T-cell (primary cell): ENCODE data around the gene PRDM16. TPM values are rescaled to one million over a fixed set of nuclear protein-coding genes. Genes with fewer than 3 reads are reported as not detected.

Source experiments
- ATAC-seq, 4 experiments: fragments of 200-7000 bp in 3 of 4; fragments of 150-1000 bp in 1 of 4; cut with Tn5 transposase; replicated peaks in 1 of 4; 1 replicate in 3 of 4; 2 replicates in 1 of 4; pipeline ENCODE4 v1.10.0; 2021; ENCODE audit warnings: moderate library complexity in 3 of 4, mild to moderate bottlenecking in 2 of 4, moderate number of reproducible peaks in 1 of 4
- CTCF ChIA-PET, 2 donors: fragments of 300-600 bp; sonication (Branson Sonifier 250); formaldehyde crosslinking; loops; one replicate each; lab custom pipeline; 2022; ENCODE audit warnings: antibody characterized with exemption in 2 of 2; lab: Charles Lee
- POLR2A ChIA-PET, 2 donors: fragments of 300-600 bp; sonication (Branson Sonifier 250); formaldehyde crosslinking; loops; one replicate each; lab custom pipeline; 2022; ENCODE audit warnings: antibody characterized with exemption in 2 of 2; lab: Charles Lee
- DNase-seq, 35 experiments: peaks; one replicate each; pipeline versions ENCODE4 v3.0.0 to v3.0.0-alpha.2; 2013 to 2023
- H3K27ac ChIP-seq: one replicate; pipeline ENCODE4 v1.5.1; 2013; ENCODE audit warnings: low read length
- H3K27me3 ChIP-seq, 2 experiments: replicated peaks in 1 of 2; 1 replicate in 1 of 2; 2 replicates in 1 of 2; pipeline versions ENCODE4 v1.6.1 to v1.7.0; 2013; ENCODE audit warnings: low read length in 1 of 2, mixed read lengths in 1 of 2; ENCODE audit not compliant: control insufficient read depth in 2 of 2, insufficient read depth in 2 of 2; ENCODE audit errors: extremely low read depth in 1 of 2
- H3K36me3 ChIP-seq, 2 donors: 1 replicate in 1 of 2; 2 replicates in 1 of 2; pipeline versions ENCODE4 v1.6.1 to v1.7.0; 2013; ENCODE audit warnings: low read length in 1 of 2; ENCODE audit not compliant: control insufficient read depth in 2 of 2, insufficient read depth in 1 of 2; ENCODE audit errors: extremely low read depth in 1 of 2
- H3K4me1 ChIP-seq, 2 experiments: 1 replicate in 1 of 2; 2 replicates in 1 of 2; pipeline versions ENCODE4 v1.6.1 to v1.7.0; 2013; ENCODE audit warnings: low read length in 2 of 2, mixed read lengths in 1 of 2; ENCODE audit not compliant: insufficient read depth in 2 of 2, control insufficient read depth in 1 of 2; ENCODE audit errors: extremely low read depth in 1 of 2
- H3K4me3 ChIP-seq, 2 donors: 1 replicate in 1 of 2; 2 replicates in 1 of 2; pipeline versions ENCODE4 v1.5.1 to v1.7.0; 2013; ENCODE audit warnings: mild to moderate bottlenecking in 2 of 2, low read length in 1 of 2, moderate library complexity in 1 of 2; ENCODE audit not compliant: control insufficient read depth in 1 of 2; ENCODE audit errors: extremely low read depth in 1 of 2
- H3K9me3 ChIP-seq: 2 replicates; pipeline ENCODE4 v1.7.0; 2013
- H3K27ac Mint-ChIP-seq, 2 donors: one replicate each; pipeline ENCODE4 v1.8.0; 2020 to 2021; ENCODE audit warnings: mild to moderate bottlenecking in 2 of 2, mixed read lengths in 2 of 2
- H3K27me3 Mint-ChIP-seq, 2 donors: one replicate each; pipeline ENCODE4 v1.8.0; 2021 to 2022; ENCODE audit warnings: mixed read lengths in 2 of 2
- H3K36me3 Mint-ChIP-seq: one replicate; pipeline ENCODE4 v1.8.0; 2021; ENCODE audit warnings: mixed read lengths
- H3K4me1 Mint-ChIP-seq, 3 donors: one replicate each; pipeline ENCODE4 v1.8.0; 2020 to 2022; ENCODE audit warnings: mixed read lengths in 3 of 3, mild to moderate bottlenecking in 1 of 3
- H3K4me3 Mint-ChIP-seq, 3 donors: one replicate each; pipeline ENCODE4 v1.8.0; 2020 to 2022; ENCODE audit warnings: mild to moderate bottlenecking in 3 of 3, mixed read lengths in 3 of 3, moderate library complexity in 3 of 3
- H3K9me3 Mint-ChIP-seq, 3 donors: one replicate each; pipeline ENCODE4 v1.8.0; 2020 to 2022; ENCODE audit warnings: mixed read lengths in 3 of 3
- WGBS: methylation state at CpG from one replicate; pipeline ENCODE4 v1.1.5; 2013; ENCODE audit warnings: missing lambda C conversion rate; ENCODE audit not compliant: insufficient coverage; 5-methylcytosine and 5-hydroxymethylcytosine counted together
- total RNA-seq, 35 experiments: library from RNA in 6 of 35; stranded (reverse) in 6 of 35; fragments of 120-200 nt in 1 of 35; gene quantifications; one replicate each; pipeline versions ENCODE4 v1.2.1 to v1.2.4 and lab custom pipeline; 2013 to 2026

The PRDM16 gene
- total RNA-seq, 5 donors from 2014 or later (not counting 1 experiment from before 2014, with no cell fraction given) = 0.15 to 0.70 (median 0.24) TPM; not detected in 1

DNA sequence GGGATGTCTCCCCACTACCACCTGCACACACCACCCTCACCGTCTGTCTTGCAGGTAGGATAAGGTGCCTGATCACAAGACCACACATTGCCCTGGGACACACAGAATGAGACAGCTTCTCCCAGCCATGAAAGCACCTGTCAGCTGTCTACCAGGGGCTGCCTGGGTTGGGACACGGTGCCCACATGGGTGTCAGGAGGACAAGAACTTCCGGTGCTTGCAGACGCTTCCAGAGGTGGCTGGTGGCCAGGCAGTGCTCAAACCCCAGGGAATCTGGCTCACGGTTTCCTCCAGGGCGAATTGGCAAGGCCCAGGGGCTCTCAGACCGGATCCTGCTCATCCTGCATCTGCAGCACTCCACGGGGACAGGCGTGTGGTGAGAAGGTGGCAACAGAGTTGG is 202.9 kb downstream of the PRDM16 start:
- Histone ChIP-seq H3K27ac (no peak overlapping the region), H3K9me3 (no peaks in the 10 kb centered on the region), H3K36me3 (no peaks in the 10 kb centered on the region), H3K4me1 (no peaks in the 10 kb centered on the region), H3K27me3 (peaks cover 0 to 2% of the 10 kb centered on the region in 2 experiments), H3K4me3 (no peak overlapping the region)
- H3K27ac Mint-ChIP-seq = no peak overlapping the region
- H3K4me1 Mint-ChIP-seq = no peaks in the 10 kb centered on the region
- H3K36me3 Mint-ChIP-seq = no peaks in the 10 kb centered on the region
- ChIA-PET CTCF (no interaction called here), POLR2A (no interaction called here)
- DNase-seq (no peak), ATAC-seq (no peak)
- 72% methylated on average over 7 of the region's 9 CpGs for WGBS
- no peaks in the 10 kb centered on the region for H3K27me3 Mint-ChIP-seq
- no peaks in the 10 kb centered on the region for H3K9me3 Mint-ChIP-seq
- no peak overlapping the region for H3K4me3 Mint-ChIP-seq

DNA sequence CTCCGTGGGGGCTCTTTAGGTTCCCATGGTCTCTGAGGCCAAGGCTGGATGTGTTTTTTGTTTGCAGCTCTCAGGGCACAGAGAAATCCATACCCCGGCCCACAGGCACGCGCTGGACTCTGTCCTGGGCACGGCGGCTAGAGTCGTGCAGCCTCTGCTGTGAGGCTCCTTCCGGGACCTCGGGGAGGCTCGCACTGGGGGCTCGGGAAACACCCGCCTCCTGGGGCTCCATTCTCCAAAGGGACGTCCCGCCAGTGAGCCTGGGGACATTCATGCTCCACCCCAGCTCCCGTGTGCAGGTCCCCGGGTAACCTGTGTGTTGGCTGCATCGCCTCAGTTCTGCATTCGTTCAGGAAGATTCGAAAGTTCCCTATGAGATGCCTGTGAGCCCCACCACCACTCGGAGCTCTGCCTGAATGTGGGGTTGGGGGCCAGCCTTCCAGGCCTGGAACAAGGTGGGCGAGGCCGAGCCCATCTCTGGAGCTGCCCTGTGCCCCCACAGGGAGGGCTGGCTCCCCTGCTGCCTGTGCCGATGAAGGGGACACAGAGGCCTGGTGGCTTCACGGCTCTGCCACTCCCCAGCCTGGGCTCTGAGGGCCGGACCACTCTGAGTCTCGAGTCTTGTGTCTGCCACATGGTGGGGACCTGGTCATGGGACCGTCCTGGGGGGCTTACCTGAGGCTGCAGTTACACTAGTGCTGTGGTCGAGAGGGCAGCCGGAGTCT is 203.5 kb downstream of the PRDM16 start:
- H3K36me3 Mint-ChIP-seq = no peaks in the 10 kb centered on the region
- ATAC-seq (no peak), DNase-seq (no peak)
- H3K27me3 ChIP-seq = peaks cover 0 to 2% of the 10 kb centered on the region in 2 experiments
- no peaks in the 10 kb centered on the region for H3K4me1 Mint-ChIP-seq
- H3K9me3 Mint-ChIP-seq = no peaks in the 10 kb centered on the region
- no peak overlapping the region for H3K4me3 Mint-ChIP-seq
- 78% methylated on average over 28 of the region's 29 CpGs for WGBS
- H3K4me1 ChIP-seq = no peaks in the 10 kb centered on the region
- no peaks in the 10 kb centered on the region for H3K27me3 Mint-ChIP-seq
- H3K4me3 ChIP-seq = no peak overlapping the region
- H3K27ac ChIP-seq = no peak overlapping the region
- H3K36me3 ChIP-seq = no peaks in the 10 kb centered on the region
- ChIA-PET CTCF (no interaction called here), POLR2A (no interaction called here)
- H3K9me3 ChIP-seq = no peaks in the 10 kb centered on the region
- H3K27ac Mint-ChIP-seq = no peak overlapping the region

- Mint-ChIP-seq H3K9me3 (no peaks in the 10 kb centered on the region), H3K27me3 (no peaks in the 10 kb centered on the region), H3K27ac (no peak overlapping the region), H3K4me1 (no peaks in the 10 kb centered on the region), H3K4me3 (no peak overlapping the region), H3K36me3 (no peaks in the 10 kb centered on the region)
- DNase-seq = no peak
- Histone ChIP-seq H3K4me3 (no peak overlapping the region), H3K4me1 (no peaks in the 10 kb centered on the region), H3K27ac (no peak overlapping the region), H3K9me3 (no peaks in the 10 kb centered on the region), H3K27me3 (peaks cover 0 to 7% of the 10 kb centered on the region in 2 experiments), H3K36me3 (no peaks in the 10 kb centered on the region)
- ChIA-PET POLR2A (no interaction called here), CTCF (no interaction called here)
- 90% methylated on average over 4 of the region's 4 CpGs for WGBS
- no peak for ATAC-seq
Observed at GRCh38 chr1:3273447-3273846, 204.4 kb downstream of the PRDM16 start.

DNA sequence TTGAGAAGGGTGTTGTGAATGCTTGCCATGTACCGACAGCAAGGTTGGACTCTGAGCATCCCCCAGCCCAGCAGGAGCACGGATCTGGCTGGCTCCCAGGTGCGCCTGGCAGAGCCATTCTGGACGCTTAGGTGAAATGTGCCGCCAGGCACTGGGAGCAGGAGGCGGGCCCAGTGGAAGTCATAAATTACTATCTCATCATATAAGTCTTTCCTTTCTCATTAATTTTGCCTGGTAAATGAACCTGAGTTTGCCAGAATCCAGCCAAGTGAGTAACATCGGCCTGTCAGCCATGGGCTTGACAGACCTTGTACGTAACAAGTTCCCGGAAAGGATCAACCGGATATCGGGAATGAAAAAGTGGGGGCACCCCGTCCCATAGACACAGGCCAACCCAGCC is 206.0 kb downstream of the PRDM16 start:
- H3K4me1 ChIP-seq = no peaks in the 10 kb centered on the region
- no peaks in the 10 kb centered on the region for H3K36me3 Mint-ChIP-seq
- CTCF ChIA-PET = no interaction called here

DNA sequence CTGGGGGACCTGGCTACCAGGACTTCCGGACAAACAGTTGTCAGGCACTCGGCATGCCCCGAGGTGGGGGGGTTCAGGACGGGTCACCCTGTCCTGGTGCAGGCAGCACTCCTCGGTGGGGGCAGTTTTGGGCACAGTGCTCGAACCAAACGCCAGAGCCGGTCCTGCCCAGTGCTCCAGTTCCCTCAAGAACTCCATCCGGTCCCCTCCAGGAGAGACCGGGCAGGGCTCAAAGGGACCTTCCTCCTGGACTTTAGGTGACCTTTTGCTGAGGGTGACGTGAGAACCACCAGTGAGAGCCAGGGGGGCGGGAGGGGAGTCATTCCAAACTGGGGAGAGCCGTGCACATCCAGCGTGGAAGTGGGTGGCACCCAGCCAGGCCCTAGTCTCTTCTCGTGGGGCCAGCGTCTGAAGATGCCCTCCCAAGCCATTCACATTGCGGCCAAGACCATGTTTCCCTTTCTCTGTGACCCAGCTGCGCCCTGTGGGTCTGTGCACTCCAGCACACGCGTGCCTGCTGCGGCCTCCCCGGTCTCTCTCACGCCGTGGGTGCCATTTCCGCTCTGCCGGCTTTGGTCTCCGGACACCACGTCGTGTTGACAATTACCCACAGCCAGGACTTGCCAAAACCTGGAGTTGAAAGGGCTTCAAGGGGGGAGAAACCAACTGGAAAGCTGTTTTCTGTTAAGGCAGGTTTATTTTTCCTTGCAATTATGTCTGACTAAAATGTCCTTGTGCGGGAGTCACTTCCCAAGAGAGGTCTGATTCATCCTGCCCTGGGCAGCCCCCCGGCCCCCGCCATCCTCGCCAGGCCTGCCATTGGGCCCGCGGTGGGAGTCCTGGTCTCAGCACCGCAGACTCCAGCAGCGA is 206.7 kb downstream of the PRDM16 start:
- ATAC-seq (no peak), DNase-seq (no peak)
- peaks cover 0 to 12% of the 10 kb centered on the region in 2 experiments for H3K27me3 ChIP-seq
- Mint-ChIP-seq H3K4me1 (no peaks in the 10 kb centered on the region), H3K36me3 (no peaks in the 10 kb centered on the region), H3K27ac (no peak overlapping the region), H3K27me3 (peaks cover 0 to 2% of the 10 kb centered on the region in 2 donors), H3K9me3 (no peaks in the 10 kb centered on the region), H3K4me3 (no peak overlapping the region)
- H3K9me3 ChIP-seq = no peaks in the 10 kb centered on the region
- ChIA-PET CTCF (no interaction called here), POLR2A (no interaction called here)
- H3K36me3 ChIP-seq = no peaks in the 10 kb centered on the region
- H3K27ac ChIP-seq = no peak overlapping the region
- 77% methylated on average over 31 of the region's 37 CpGs for WGBS
- no peak overlapping the region for H3K4me3 ChIP-seq
- no peaks in the 10 kb centered on the region for H3K4me1 ChIP-seq

More for the DNA sequence above, 206.0 kb downstream of the PRDM16 start:
- Mint-ChIP-seq H3K4me3 (no peak overlapping the region), H3K4me1 (no peaks in the 10 kb centered on the region), H3K27ac (no peak overlapping the region), H3K9me3 (no peaks in the 10 kb centered on the region), H3K27me3 (no peaks in the 10 kb centered on the region)
- H3K4me3 ChIP-seq = no peak overlapping the region
- no peak for ATAC-seq
- H3K27ac ChIP-seq = no peak overlapping the region
- POLR2A ChIA-PET = no interaction called here
- WGBS = 93% methylated on average over 7 of the region's 12 CpGs
- H3K36me3 ChIP-seq = no peaks in the 10 kb centered on the region
- DNase-seq = no peak
- peaks cover 0 to 9% of the 10 kb centered on the region in 2 experiments for H3K27me3 ChIP-seq
- H3K9me3 ChIP-seq = no peaks in the 10 kb centered on the region

DNA sequence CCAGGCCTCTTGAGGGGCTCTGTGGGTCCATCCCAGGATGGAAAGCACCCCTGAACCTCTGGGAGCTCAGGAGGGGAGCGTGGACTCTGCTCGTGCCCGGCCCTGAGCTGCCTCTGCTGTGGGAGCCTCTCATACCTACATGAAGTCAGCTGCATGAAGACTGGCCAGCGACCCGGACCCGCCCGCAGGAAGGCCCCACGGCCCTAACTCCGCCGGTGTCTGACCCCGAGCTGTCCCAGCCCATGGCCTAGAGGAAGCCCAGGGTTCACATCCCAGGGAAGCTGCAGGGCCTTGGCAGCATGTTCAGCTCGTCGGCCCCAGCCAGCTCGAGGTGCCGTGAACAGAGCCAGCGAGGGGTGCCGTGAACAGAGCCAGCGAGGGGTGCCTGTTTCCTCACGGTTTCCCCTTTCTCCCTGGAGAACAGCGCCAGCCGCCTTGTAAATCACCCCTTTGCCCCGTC is 207.4 kb downstream of the PRDM16 start:
- Histone ChIP-seq H3K36me3 (no peaks in the 10 kb centered on the region), H3K4me1 (no peaks in the 10 kb centered on the region), H3K9me3 (no peaks in the 10 kb centered on the region), H3K27ac (no peak overlapping the region), H3K4me3 (no peak overlapping the region), H3K27me3 (peaks cover 0 to 15% of the 10 kb centered on the region in 2 experiments)
- DNase-seq (no peak), ATAC-seq (no peak)
- Mint-ChIP-seq H3K36me3 (no peaks in the 10 kb centered on the region), H3K4me1 (no peaks in the 10 kb centered on the region), H3K9me3 (no peaks in the 10 kb centered on the region), H3K27me3 (peaks cover 0 to 2% of the 10 kb centered on the region in 2 donors), H3K27ac (no peak overlapping the region), H3K4me3 (no peak overlapping the region)
- 86% methylated on average over 19 of the region's 22 CpGs for WGBS
- CTCF ChIA-PET = no interaction called here
- POLR2A ChIA-PET = no interaction called here
